ENCODE results near the gene GRID1. TPM values are rescaled to one million over a fixed set of nuclear protein-coding genes. Genes with fewer than 3 reads are reported as not detected.

Gene GRID1
- total RNA-seq, 1 donor from 2014 or later, result 0.75 TPM

- no peak for FAIRE-seq
- H3K27me3 Mint-ChIP-seq (ENCODE audit: low read depth, unreplicated experiment), result no peaks in the 10 kb centered on the region
Measured at GRCh38 chr10:86022906-86023305, 343.7 kb downstream of the GRID1 start.

DNA sequence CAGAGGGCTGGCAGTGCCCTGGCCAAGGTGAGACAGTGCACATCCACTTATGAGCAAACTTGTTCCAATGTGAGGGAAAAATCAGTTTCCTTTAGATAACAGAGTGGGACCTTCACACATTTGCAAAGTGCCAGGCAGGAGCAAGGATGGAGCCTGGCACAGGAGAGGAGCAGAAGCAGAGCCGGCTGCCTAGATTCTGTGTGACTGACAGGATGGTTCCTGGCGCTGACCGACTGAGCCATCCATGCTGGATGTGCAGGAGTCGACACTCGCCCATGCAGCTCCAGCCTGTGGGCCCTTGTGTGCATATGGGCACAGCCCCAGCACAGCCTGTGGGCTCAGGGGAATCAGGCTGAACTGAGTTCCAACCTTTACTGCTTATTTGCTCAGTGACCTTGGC, 346.5 kb downstream of the GRID1 start:
- no peak overlapping the region for H2AFZ ChIP-seq (ENCODE audit: low read depth, low read length)
- TF ChIP-seq, protein P1, sequence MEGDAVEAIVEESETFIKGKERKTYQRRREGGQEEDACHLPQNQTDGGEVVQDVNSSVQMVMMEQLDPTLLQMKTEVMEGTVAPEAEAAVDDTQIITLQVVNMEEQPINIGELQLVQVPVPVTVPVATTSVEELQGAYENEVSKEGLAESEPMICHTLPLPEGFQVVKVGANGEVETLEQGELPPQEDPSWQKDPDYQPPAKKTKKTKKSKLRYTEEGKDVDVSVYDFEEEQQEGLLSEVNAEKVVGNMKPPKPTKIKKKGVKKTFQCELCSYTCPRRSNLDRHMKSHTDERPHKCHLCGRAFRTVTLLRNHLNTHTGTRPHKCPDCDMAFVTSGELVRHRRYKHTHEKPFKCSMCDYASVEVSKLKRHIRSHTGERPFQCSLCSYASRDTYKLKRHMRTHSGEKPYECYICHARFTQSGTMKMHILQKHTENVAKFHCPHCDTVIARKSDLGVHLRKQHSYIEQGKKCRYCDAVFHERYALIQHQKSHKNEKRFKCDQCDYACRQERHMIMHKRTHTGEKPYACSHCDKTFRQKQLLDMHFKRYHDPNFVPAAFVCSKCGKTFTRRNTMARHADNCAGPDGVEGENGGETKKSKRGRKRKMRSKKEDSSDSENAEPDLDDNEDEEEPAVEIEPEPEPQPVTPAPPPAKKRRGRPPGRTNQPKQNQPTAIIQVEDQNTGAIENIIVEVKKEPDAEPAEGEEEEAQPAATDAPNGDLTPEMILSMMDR (IDR thresholded peaks at IDR 0.05; ENCODE audit: insufficient read depth, low read depth, low read length), result no peak
- TF ChIP-seq EZH2 (IDR thresholded peaks at IDR 0.05; ENCODE audit: insufficient read depth, low read length), result no peak
- no peaks in the 10 kb centered on the region for H4K20me1 ChIP-seq (ENCODE audit: insufficient read depth, low read length)
- H3K79me2 ChIP-seq (ENCODE audit: insufficient read depth, low read length), result no peaks in the 10 kb centered on the region
- no peaks in the 10 kb centered on the region for H3K36me3 Mint-ChIP-seq (ENCODE audit: low read depth, unreplicated experiment)
- H3K27me3 Mint-ChIP-seq (ENCODE audit: low read depth, unreplicated experiment), result peaks cover 3% of the 10 kb centered on the region
- no peaks in the 10 kb centered on the region for H3K4me1 Mint-ChIP-seq (ENCODE audit: low read depth, unreplicated experiment)
- no peaks in the 10 kb centered on the region for H3K9me3 ChIP-seq (ENCODE audit: insufficient read depth, low read depth, low read length)
- H3K27ac Mint-ChIP-seq (ENCODE audit: unreplicated experiment), result no peak overlapping the region
- H3K27ac ChIP-seq (ENCODE audit: low read depth, low read length), result no peak overlapping the region
- H3K9me3 Mint-ChIP-seq (ENCODE audit: unreplicated experiment), result peaks cover 3% of the 10 kb centered on the region
- no peak overlapping the region for H3K4me2 ChIP-seq (ENCODE audit: low read length)
- H3K4me1 ChIP-seq (ENCODE audit: insufficient read depth, low read length), result no peaks in the 10 kb centered on the region
- H3K9ac ChIP-seq (ENCODE audit: low read length), result no peak overlapping the region
- H3K27me3 ChIP-seq (ENCODE audit: insufficient read depth, low read length), result no peaks in the 10 kb centered on the region
- H3K36me3 ChIP-seq (ENCODE audit: insufficient read depth, low read length), result no peaks in the 10 kb centered on the region
- H3K4me3 ChIP-seq (ENCODE audit: insufficient read depth, low read depth, low read length), result no peak overlapping the region
- H3K4me3 Mint-ChIP-seq (ENCODE audit: unreplicated experiment), result no peak overlapping the region
- DNase-seq (ENCODE audit: low read depth) (no peak), FAIRE-seq (no peak)

More at GRCh38 chr10:86022906-86023305, 343.7 kb downstream of the GRID1 start:
- no peak overlapping the region for H3K4me3 ChIP-seq (ENCODE audit: insufficient read depth, low read depth, low read length)
- no peak for DNase-seq (ENCODE audit: low read depth)
- H4K20me1 ChIP-seq (ENCODE audit: insufficient read depth, low read length), result no peaks in the 10 kb centered on the region
- Mint-ChIP-seq H3K36me3 (ENCODE audit: low read depth, unreplicated experiment) (no peaks in the 10 kb centered on the region), H3K9me3 (ENCODE audit: unreplicated experiment) (no peaks in the 10 kb centered on the region), H3K4me1 (ENCODE audit: low read depth, unreplicated experiment) (no peaks in the 10 kb centered on the region), H3K4me3 (ENCODE audit: unreplicated experiment) (no peak overlapping the region), H3K27ac (ENCODE audit: unreplicated experiment) (no peak overlapping the region)
- H3K9me3 ChIP-seq (ENCODE audit: insufficient read depth, low read depth, low read length), result peaks cover 2% of the 10 kb centered on the region
- no peaks in the 10 kb centered on the region for H3K27me3 ChIP-seq (ENCODE audit: insufficient read depth, low read length)
- H2AFZ ChIP-seq (ENCODE audit: low read depth, low read length), result no peak overlapping the region
- no peak overlapping the region for H3K9ac ChIP-seq (ENCODE audit: low read length)
- no peak overlapping the region for H3K27ac ChIP-seq (ENCODE audit: low read depth, low read length)
- no peak for TF ChIP-seq EZH2 (IDR thresholded peaks at IDR 0.05; ENCODE audit: insufficient read depth, low read length)
- TF ChIP-seq, protein P1 (IDR thresholded peaks at IDR 0.05; ENCODE audit: insufficient read depth, low read depth, low read length), result no peak
- H3K4me2 ChIP-seq (ENCODE audit: low read length), result no peak overlapping the region
- no peaks in the 10 kb centered on the region for H3K4me1 ChIP-seq (ENCODE audit: insufficient read depth, low read length)
- H3K79me2 ChIP-seq (ENCODE audit: insufficient read depth, low read length), result no peaks in the 10 kb centered on the region
- H3K36me3 ChIP-seq (ENCODE audit: insufficient read depth, low read length), result no peaks in the 10 kb centered on the region

DNA sequence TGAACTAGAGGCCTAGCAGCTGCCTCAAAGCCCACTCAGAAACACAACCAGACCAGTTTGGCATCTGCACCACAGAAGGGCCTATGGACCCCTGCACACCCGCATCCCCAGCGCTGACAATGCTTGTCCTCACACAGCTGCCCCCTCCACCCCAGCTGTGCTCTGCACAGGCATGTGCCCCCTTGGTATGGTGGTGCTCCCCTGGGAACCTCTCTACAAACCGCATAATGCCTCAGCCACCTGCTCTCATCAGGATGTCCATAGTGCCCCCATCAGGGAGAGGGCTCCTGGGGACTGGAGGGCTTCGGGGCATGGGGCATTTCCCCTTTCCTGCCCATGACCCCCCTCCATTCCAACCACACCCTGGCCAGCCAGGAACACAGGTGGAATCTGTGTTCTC, 347.5 kb downstream of the GRID1 start:
- no peaks in the 10 kb centered on the region for H3K36me3 Mint-ChIP-seq (ENCODE audit: low read depth, unreplicated experiment)

More for the DNA sequence above, 347.5 kb downstream of the GRID1 start:
- Histone ChIP-seq H3K27ac (ENCODE audit: low read depth, low read length) (no peak overlapping the region), H2AFZ (ENCODE audit: low read depth, low read length) (no peak overlapping the region), H3K27me3 (ENCODE audit: insufficient read depth, low read length) (no peaks in the 10 kb centered on the region), H3K79me2 (ENCODE audit: insufficient read depth, low read length) (no peaks in the 10 kb centered on the region), H3K4me1 (ENCODE audit: insufficient read depth, low read length) (no peaks in the 10 kb centered on the region), H3K36me3 (ENCODE audit: insufficient read depth, low read length) (no peaks in the 10 kb centered on the region), H3K4me2 (ENCODE audit: low read length) (no peak overlapping the region), H3K9ac (ENCODE audit: low read length) (no peak overlapping the region), H3K9me3 (ENCODE audit: insufficient read depth, low read depth, low read length) (no peaks in the 10 kb centered on the region), H4K20me1 (ENCODE audit: insufficient read depth, low read length) (no peaks in the 10 kb centered on the region), H3K4me3 (ENCODE audit: insufficient read depth, low read depth, low read length) (no peak overlapping the region)
- H3K4me3 Mint-ChIP-seq (ENCODE audit: unreplicated experiment), result no peak overlapping the region
- H3K27me3 Mint-ChIP-seq (ENCODE audit: low read depth, unreplicated experiment), result peaks cover 3% of the 10 kb centered on the region
- no peak overlapping the region for H3K27ac Mint-ChIP-seq (ENCODE audit: unreplicated experiment)
- no peaks in the 10 kb centered on the region for H3K4me1 Mint-ChIP-seq (ENCODE audit: low read depth, unreplicated experiment)
- TF ChIP-seq, protein P1 (IDR thresholded peaks at IDR 0.05; ENCODE audit: insufficient read depth, low read depth, low read length), result no peak
- no peak for TF ChIP-seq EZH2 (IDR thresholded peaks at IDR 0.05; ENCODE audit: insufficient read depth, low read length)
- peaks cover 3% of the 10 kb centered on the region for H3K9me3 Mint-ChIP-seq (ENCODE audit: unreplicated experiment)
- FAIRE-seq (no peak), DNase-seq (ENCODE audit: low read depth) (no peak)
